ENCODE data around the gene CADPS.
"Not testable (repeated sequence)": the region's sequence is repeated elsewhere in the genome, so short reads cannot be mapped to it uniquely, and the experiment has no call there.

The CADPS gene

DNA sequence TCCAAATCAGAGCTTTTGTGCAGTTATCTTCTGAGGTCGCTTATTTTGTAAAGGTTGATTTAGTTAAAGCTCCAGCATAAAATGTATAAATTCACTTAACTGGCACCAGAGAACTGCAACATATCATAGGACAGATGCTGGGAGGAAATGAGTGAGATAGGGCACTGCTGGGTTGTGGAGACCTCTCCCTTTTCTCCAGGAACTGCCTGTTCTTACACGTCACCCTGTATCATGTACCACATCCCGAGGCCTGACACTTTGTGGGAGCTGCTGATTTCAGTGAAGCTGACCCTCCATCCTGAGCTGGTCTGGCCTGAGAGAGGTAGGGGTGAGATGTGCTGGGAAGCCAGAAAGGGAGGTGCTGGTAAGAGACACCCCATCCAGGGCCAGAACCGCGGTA, 288.0 kb downstream of the CADPS start:
- DNase-seq (ENCODE audit: extremely low read depth, low read depth), result no peak

DNA sequence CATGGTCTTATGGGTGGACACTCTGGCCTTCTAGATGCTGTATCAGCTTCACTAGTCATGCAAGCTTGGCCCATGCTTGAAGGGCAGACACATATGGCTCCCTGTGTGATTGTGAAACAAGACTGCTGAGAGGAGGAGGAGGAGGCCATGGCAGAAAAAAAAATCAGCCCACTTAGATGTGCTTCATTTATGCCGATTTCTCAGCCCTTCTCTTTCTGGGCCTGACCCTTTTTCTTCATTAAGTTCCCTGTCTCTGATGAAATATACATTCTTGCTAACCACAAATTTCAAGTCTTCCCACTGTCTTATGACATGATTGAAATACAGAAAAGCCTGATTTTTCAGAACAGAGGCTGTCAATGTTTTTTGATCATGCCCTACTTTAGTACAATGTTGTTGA, 288.9 kb downstream of the CADPS start:
- no peak for DNase-seq (ENCODE audit: extremely low read depth, low read depth)
- TF ChIP-seq, protein P1, sequence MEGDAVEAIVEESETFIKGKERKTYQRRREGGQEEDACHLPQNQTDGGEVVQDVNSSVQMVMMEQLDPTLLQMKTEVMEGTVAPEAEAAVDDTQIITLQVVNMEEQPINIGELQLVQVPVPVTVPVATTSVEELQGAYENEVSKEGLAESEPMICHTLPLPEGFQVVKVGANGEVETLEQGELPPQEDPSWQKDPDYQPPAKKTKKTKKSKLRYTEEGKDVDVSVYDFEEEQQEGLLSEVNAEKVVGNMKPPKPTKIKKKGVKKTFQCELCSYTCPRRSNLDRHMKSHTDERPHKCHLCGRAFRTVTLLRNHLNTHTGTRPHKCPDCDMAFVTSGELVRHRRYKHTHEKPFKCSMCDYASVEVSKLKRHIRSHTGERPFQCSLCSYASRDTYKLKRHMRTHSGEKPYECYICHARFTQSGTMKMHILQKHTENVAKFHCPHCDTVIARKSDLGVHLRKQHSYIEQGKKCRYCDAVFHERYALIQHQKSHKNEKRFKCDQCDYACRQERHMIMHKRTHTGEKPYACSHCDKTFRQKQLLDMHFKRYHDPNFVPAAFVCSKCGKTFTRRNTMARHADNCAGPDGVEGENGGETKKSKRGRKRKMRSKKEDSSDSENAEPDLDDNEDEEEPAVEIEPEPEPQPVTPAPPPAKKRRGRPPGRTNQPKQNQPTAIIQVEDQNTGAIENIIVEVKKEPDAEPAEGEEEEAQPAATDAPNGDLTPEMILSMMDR (IDR thresholded peaks at IDR 0.05; ENCODE audit: low read depth, low read length), result no peak

More for the DNA sequence above, 288.0 kb downstream of the CADPS start:
- TF ChIP-seq, protein P1 (IDR thresholded peaks at IDR 0.05; ENCODE audit: low read depth, low read length), result no peak

DNA sequence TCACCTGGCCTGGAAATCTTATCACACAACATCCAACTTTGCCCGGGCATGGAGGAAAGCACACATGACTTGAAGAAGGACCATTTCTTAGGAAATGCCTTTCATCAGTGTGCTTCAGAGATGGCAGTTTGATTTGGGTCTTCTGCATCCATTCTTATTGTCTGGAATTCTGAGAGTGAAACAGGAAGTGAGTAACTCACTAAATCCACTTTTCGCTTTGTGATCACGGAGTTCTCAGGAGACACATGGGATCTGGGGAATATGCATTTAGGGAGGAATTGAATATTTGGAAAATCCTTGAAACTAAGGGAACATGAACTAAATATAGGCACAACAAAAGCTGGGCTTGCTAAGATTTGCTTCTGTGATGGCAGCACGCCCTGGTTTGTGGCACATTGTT, 289.4 kb downstream of the CADPS start:
- TF ChIP-seq, protein P1 (IDR thresholded peaks at IDR 0.05; ENCODE audit: low read depth, low read length), result no peak
- DNase-seq (ENCODE audit: extremely low read depth, low read depth), result no peak

DNA sequence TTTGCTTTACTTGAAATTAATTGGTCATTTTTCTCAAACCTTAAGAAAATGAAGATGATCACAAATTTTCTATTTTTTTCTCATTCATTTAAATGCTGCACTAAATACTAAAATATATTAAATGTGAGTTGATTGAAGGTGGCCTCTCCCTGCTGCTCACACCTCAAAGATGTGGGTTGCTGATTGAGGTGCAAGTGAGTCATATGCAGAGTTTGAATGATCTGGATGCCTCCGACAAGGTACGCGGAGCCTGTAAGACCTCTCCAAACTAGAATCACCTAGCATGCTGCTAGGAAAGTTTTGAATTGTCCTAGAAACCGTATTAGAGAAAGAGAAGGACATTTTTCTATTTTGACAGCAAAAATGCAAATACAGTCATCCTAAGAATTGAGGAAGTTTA, 290.6 kb downstream of the CADPS start:
- no peak for DNase-seq (ENCODE audit: extremely low read depth, low read depth)
- TF ChIP-seq, protein P1 (IDR thresholded peaks at IDR 0.05; ENCODE audit: low read depth, low read length), result no peak

DNA sequence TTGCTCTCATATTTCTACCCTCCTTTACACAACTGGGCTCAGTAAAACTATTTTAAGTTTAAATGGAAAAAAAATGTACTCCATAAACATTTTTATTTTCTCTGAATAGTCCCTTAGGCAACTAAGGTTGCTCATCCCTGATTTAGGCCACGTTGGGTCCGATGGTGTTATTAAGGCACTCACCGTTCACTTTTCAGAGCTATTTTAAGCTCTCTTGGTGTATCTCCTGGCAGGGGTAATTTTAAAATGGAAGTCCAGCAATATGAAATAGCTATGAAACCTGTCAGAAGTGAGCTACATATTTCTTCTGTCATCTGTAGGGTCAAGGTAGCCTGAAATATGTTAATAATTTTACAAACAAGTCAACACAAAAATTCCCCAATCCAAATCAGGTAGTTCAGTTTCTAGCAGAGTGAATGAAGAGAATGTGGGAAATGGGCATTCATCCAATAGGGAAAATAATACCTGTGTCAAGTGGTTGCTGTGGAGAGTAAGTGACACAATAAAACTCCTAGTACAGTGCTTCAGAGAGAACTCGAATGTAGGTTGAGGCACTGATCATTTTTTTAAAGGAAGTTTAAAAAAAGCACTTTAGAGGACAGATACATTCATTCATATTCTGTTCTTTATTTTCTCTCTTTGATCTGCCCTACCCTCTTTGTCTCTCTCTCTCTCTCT, 292.6 kb downstream of the CADPS start:
- TF ChIP-seq, protein P1 (IDR thresholded peaks at IDR 0.05; ENCODE audit: low read depth, low read length), result no peak
- no peak for DNase-seq (ENCODE audit: extremely low read depth, low read depth)

DNA sequence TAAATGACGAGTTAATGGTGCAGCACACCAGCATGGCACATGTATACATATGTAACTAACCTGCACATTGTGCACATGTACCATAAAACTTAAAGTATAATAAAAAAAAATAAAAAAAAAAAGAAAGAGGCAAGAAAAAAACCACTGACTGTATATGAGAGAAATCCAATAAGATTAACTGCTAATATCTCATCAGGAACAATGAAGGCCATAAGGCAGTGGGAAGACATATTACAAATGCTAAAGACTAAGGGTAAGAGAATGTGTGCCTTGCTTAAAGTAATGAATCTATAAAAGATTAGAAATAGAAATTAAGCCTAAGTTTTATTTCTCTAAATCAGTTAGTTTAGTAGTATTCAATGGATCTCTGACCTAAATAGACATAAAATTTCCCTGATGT, 294.7 kb downstream of the CADPS start:
- not testable (repeated sequence) for DNase-seq (ENCODE audit: extremely low read depth, low read depth)

DNA sequence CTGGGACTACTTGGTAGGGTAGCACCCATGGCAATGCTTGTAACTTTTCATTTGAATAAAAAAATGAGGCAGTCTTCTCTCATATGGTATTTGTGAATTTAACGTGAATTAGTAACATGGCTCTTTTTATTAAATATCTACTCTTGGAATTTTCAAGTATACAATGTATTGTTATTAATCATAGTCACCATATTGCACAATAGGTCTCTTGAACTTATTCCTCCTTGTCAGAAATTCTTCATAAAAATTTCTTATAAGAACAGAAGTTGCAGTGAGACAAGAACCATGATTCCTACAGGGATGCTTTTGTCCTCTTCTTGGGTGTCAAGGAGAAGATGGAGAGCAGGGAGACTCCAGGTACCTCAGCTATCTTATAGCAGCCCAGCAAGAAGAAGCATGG, 298.1 kb downstream of the CADPS start:
- DNase-seq (ENCODE audit: extremely low read depth, low read depth), result no peak
- TF ChIP-seq, protein P1 (IDR thresholded peaks at IDR 0.05; ENCODE audit: low read depth, low read length), result no peak

DNA sequence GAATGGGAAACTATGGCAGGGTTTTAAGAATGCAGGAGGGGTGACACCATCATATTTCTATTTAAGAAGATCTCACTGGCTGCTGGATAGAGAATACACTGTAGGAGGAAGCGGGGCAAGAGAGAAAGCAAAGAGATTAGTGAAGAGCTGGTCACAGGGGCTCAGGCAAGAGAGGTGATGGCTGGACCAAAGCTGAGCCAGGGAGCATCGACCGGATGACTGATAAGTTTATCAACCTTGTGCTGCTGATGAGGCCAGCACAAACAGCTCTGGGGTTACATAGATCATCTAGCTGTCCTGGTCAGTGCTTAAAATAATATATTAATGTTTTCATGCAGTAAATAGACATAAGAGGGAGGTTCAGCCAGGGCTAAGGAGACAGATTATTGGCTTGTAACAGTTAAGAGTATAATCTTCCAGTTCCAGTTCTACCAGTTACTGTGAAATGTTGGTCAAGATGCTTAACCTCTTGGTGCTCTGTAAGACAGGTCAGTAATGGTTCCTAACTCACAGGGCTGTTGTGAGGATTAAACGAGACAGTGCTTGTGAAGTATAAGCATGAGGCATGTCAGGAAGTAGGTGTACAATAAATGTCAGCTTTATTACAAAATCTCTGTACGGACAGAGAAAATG, 300.8 kb downstream of the CADPS start:
- TF ChIP-seq, protein P1 (IDR thresholded peaks at IDR 0.05; ENCODE audit: low read depth, low read length), result no peak
- no peak for DNase-seq (ENCODE audit: extremely low read depth, low read depth)
